A673 (cell line): ENCODE results near the gene MAST3. TPM values are rescaled to one million over a fixed set of nuclear protein-coding genes. Genes with fewer than 3 reads are reported as not detected.

Experiments used
- BruUV-seq: library from RNA; stranded (reverse); fragments of 400-500 nt; replicated peaks from 2 replicates; lab custom pipeline; 2021; lab: Mats Ljungman, UMichigan
- CTCF ChIA-PET: fragments of 300-600 bp; sonication (Branson Sonifier 250); formaldehyde crosslinking; loops from one replicate; lab custom pipeline; 2022; ENCODE audit warnings: antibody characterized with exemption; lab: Charles Lee
- POLR2A ChIA-PET: fragments of 300-600 bp; sonication (Branson Sonifier 250); formaldehyde crosslinking; loops from one replicate; lab custom pipeline; 2022; ENCODE audit warnings: antibody characterized with exemption; ENCODE audit not compliant: low non-redundant PET; lab: Charles Lee
- DNase-seq: peaks from one replicate; pipeline ENCODE4 v3.0.0-alpha.2; 2015; ENCODE audit warnings: low spot score
- H3K27ac ChIP-seq: fragments of 200-600 bp; sonication (generic); 2 replicates; pipeline ENCODE4 v1.5.1; 2016; ENCODE audit warnings: mixed run types, low read depth, mild to moderate bottlenecking, mixed read lengths, antibody characterized with exemption, low read length; ENCODE audit not compliant: poor library complexity, severe bottlenecking
- H3K27me3 ChIP-seq: fragments of 200-600 bp; sonication (generic); replicated peaks from 2 replicates; pipeline ENCODE4 v1.6.1; 2017; ENCODE audit warnings: mixed run types, low read depth, mild to moderate bottlenecking, mixed read lengths, antibody characterized with exemption, low read length; ENCODE audit not compliant: insufficient read depth, poor library complexity
- H3K36me3 ChIP-seq: fragments of 200-600 bp; sonication (generic); 2 replicates; pipeline ENCODE4 v1.6.1; 2016; ENCODE audit warnings: mixed run types, mild to moderate bottlenecking, mixed read lengths, antibody characterized with exemption, low read length; ENCODE audit not compliant: insufficient read depth, poor library complexity, severe bottlenecking
- H3K4me1 ChIP-seq: fragments of 200-600 bp; sonication (generic); 2 replicates; pipeline ENCODE4 v1.6.1; 2017; ENCODE audit warnings: mixed run types, mild to moderate bottlenecking, mixed read lengths, antibody characterized with exemption, low read length; ENCODE audit not compliant: insufficient read depth, poor library complexity, severe bottlenecking
- H3K4me3 ChIP-seq: fragments of 200-600 bp; sonication (generic); 2 replicates; pipeline ENCODE4 v1.5.1; 2016; ENCODE audit warnings: low read depth, mixed run types, mild to moderate bottlenecking, mixed read lengths, low read length; ENCODE audit not compliant: poor library complexity, severe bottlenecking
- H3K9me3 ChIP-seq: fragments of 200-600 bp; sonication (generic); 2 replicates; pipeline ENCODE4 v1.6.1; 2016; ENCODE audit warnings: mixed run types, low read depth, mild to moderate bottlenecking, mixed read lengths, antibody characterized with exemption, low read length; ENCODE audit not compliant: poor library complexity, severe bottlenecking
- CTCF ChIP-seq: fragments of 300-800, 200-600 bp; sonication (generic); conservative IDR thresholded peaks from 2 replicates; pipeline ENCODE4 v1.5.1; 2017; ENCODE audit warnings: low read depth, mild to moderate bottlenecking, antibody characterized with exemption, low read length, moderate library complexity, mixed read lengths
- EZH2 ChIP-seq: fragments of 200-600 bp; sonication (generic); IDR thresholded peaks from 2 replicates; pipeline ENCODE4 v1.6.1; 2017; ENCODE audit warnings: borderline replicate concordance, low read depth, mild to moderate bottlenecking, mixed read lengths, antibody characterized with exemption, low read length; ENCODE audit not compliant: poor library complexity, severe bottlenecking
- intact Hi-C: fragments of 100-400 bp; cut with micrococcal nuclease; formaldehyde crosslinking; loops from one replicate; pipeline ENCODE4 v1.10.0; 2022; ENCODE audit not compliant: unreplicated experiment
- total RNA-seq: library from RNA; stranded (reverse); gene quantifications from 2 replicates; pipeline ENCODE4 v1.2.3, GENCODE V29; 2021

The MAST3 gene
- total RNA-seq, 1 experiment from 2014 or later, result 5.1 TPM

GRCh38 chr19:18053576-18054219, 43.9 kb upstream of the MAST3 start:
- no TSS peak for BruUV-seq
- intact Hi-C loops, result loop anchor here (2.0 kb wide), 1 partner anchor 109 kb away; no protein-coding TSS in a partner anchor
- no peak for DNase-seq
- H3K27ac ChIP-seq, result no peak overlapping the region
- H3K36me3 ChIP-seq, result no peaks in the 10 kb centered on the region
- H3K27me3 ChIP-seq, result no peaks in the 10 kb centered on the region
- H3K4me3 ChIP-seq, result no peak overlapping the region
- no peaks in the 10 kb centered on the region for H3K9me3 ChIP-seq
- H3K4me1 ChIP-seq, result peaks cover 6% of the 10 kb centered on the region
- ChIA-PET POLR2A (no interaction called here), CTCF (no interaction called here)
- TF ChIP-seq CTCF, result no peak
- TF ChIP-seq EZH2, result no peak

GRCh38 chr19:18055967-18056366, 41.6 kb upstream of the MAST3 start:
- ChIA-PET POLR2A (interaction anchor here (0.7 kb wide), 1 partner anchor 117 kb away, joined by 14 read pairs; no protein-coding TSS in a partner anchor), CTCF (interaction anchor here (0.6 kb wide), 2 partner anchors 39 to 48 kb away, joined by 3 read pairs; partner anchors contain the start of gene ARRDC2)
- Histone ChIP-seq H3K4me1 (peaks cover 6% of the 10 kb centered on the region), H3K27ac (no peak overlapping the region), H3K4me3 (no peak overlapping the region), H3K36me3 (no peaks in the 10 kb centered on the region), H3K9me3 (no peaks in the 10 kb centered on the region), H3K27me3 (no peaks in the 10 kb centered on the region)
- intact Hi-C loops, result loop anchor here (2.0 kb wide), 1 partner anchor 111 kb away; no protein-coding TSS in a partner anchor
- no peak for DNase-seq
- no TSS peak for BruUV-seq
- TF ChIP-seq CTCF, result no peak
- no peak for TF ChIP-seq EZH2

DNA sequence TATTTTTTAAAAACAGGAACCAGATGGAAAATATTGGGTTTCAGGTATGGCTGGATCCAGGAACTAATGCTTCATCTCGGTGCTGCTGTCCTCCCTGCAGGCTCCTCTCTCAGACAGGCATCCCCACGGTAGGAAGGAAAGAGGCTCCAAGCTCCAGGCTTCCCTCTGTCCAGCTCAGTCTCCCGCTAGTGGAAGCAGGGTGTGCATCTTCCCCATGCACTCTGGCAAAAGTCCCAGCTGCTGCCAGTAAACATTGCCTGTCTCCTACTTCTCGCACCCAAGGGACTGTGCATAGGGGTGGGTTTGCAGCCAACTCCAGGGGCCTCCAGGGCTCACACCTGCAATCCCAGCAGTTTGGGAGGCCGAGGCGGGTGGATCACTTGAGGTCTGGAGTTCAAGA, 40.0 kb upstream of the MAST3 start:
- no peak for TF ChIP-seq EZH2
- no peak for TF ChIP-seq CTCF
- POLR2A ChIA-PET, result no interaction called here
- intact Hi-C loops, result no loop called here
- H3K27ac ChIP-seq, result no peak overlapping the region
- H3K9me3 ChIP-seq, result no peaks in the 10 kb centered on the region
- peaks cover 6% of the 10 kb centered on the region for H3K4me1 ChIP-seq
- H3K27me3 ChIP-seq, result no peaks in the 10 kb centered on the region
- no peak overlapping the region for H3K4me3 ChIP-seq
- CTCF ChIA-PET, result interaction anchor here (0.6 to 1.1 kb wide), 5 partner anchors 26 to 119 kb away, joined by 3 to 10 read pairs (median 4); partner anchors contain the start of gene ARRDC2
- H3K36me3 ChIP-seq, result no peaks in the 10 kb centered on the region
- BruUV-seq, result no TSS peak
- DNase-seq, result no peak
